Measurements from ENCODE around the gene NAGS.
"Not testable (repeated sequence)": the region's sequence is repeated elsewhere in the genome, so short reads cannot be mapped to it uniquely, and the experiment has no call there.

The NAGS gene

GRCh38 chr17:43983515-43984411 lies 20.7 kb upstream of the NAGS start:
- ATAC-seq (peak; percentile 28), DNase-seq (peak; percentile 16)

- ATAC-seq = no peak
These were observed 19.9 kb upstream of the NAGS start for GRCh38 chr17:43984521-43984920.

GRCh38 chr17:43986225-43986981 lies 18.0 kb upstream of the NAGS start:
- no peak for ATAC-seq

More at GRCh38 chr17:43984521-43984920, 19.9 kb upstream of the NAGS start:
- DNase-seq = no peak

GRCh38 chr17:43987131-43988021 lies 17.0 kb upstream of the NAGS start:
- no peak for DNase-seq
- ATAC-seq = no peak

More at GRCh38 chr17:43986225-43986981, 18.0 kb upstream of the NAGS start:
- DNase-seq = no peak

DNA sequence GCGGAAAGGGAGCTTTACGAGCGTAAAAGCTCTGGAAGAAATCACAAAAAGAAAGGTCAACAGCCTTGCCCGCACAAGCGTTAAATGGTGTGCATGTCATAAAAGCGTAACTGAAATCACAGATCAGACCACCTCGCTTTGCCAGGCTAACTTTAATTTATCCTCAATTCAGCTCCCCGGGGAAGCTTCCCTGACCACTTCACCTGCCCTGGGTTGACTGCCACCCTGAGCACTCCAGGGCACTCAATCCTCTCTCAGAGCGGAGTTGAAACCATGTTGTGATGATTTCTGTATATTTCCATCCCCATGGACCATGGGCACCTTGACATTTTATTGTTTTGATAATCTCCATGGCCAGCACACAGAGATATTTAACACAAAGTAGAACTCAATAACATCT lies 16.1 kb upstream of the NAGS start:
- ATAC-seq = no peak
- DNase-seq = no peak

DNA sequence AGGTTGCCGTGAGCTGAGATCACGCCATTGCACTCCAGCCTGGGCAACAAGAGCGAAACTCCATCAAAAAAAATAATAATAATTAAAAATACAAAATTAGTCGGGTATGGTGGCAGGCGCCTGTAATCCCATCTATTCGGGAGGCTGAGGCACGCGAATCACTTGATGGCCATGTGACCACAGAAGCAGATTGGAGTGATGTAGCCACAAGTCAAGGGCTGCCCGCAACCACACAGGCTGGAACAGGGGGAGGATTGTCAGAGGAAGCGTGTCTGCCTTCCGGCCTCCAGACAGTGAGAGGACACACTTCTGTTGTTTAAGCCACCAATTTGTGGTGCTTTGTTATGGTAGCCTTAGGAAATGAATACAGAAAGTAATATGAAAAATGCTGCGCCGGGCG lies 11.8 kb upstream of the NAGS start:
- DNase-seq = no peak
- ATAC-seq = no peak

- peak; percentile 77 for DNase-seq
- peak; percentile 77 for ATAC-seq
These were observed 9.9 kb upstream of the NAGS start for GRCh38 chr17:43994272-43995149.

DNA sequence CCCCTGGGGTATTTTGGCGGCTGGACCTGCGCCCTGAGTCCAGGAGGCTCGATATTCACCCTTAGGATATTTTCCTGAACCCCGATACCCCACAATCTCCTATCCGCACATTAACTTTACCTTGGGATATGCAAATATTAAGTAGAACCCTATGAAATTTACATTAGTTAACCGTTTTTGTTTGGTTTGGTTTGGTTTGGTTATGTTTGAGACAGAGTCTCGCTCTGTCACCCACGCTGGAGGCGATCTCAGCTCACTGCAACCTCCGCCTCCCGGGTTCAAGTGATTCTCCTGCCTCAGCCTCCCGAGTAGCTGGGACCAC lies 9.3 kb upstream of the NAGS start:
- no peak for ATAC-seq
- no peak for DNase-seq

- DNase-seq, ATAC-seq: not testable (repeated sequence)
These were observed 7.2 kb upstream of the NAGS start for GRCh38 chr17:43997180-43997579.

DNA sequence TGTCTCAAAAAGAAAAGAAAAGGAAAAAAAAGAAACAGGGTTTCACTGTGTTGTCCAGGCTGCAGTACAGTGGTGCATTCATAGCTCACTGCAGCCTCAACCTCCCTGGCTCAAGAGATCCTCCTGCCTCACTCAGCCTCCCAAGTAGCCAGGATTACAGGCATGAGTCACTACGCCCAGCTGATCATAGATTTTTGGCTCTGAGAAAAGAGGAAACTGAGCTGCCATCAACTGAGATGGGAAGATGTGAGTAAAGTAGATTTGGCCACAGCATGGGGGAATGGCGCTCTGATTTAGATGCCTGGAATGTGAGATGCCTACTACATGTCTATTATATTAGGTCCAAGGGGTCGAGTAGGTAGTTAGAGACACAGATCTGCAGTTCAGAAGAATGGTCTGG lies 5.9 kb upstream of the NAGS start:
- no peak for DNase-seq
- no peak for ATAC-seq

- no peak for ATAC-seq
- no peak for DNase-seq
These were observed 5.4 kb upstream of the NAGS start for GRCh38 chr17:43999024-43999423.

- DNase-seq = no peak
- ATAC-seq = no peak
These were observed 4.1 kb upstream of the NAGS start for GRCh38 chr17:44000141-44000860.

DNA sequence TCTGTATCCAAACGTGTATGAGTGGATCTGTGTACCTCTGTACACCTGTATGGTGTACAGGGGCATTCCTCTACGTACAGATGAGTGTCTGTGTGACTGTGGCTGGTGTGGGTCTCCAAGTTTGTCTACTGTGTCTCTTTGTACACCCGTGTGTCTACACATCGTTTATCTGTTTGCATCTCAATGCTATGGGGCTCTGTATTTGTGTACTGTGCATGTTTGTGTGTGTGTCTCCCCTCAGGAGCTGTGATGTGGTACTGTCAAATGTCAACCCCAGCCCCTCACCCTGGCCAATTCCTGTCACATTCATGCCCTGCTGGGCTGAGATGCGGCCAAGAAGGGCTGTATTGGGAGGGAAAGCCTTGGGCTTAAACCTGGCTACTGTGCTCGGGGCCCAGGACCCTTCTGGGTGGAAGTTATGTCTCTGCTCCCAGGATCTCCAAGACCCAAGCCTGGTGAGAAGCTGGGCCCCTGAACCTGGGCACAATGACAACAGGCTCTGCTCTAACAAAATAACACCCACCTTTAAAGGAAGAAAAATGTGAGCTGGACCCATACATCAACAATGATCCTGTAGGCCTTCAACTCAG lies 3.5 kb upstream of the NAGS start:
- ATAC-seq = no peak
- DNase-seq = no peak

GRCh38 chr17:44001461-44001920 lies 2.9 kb upstream of the NAGS start:
- DNase-seq (no peak), ATAC-seq (no peak)

- no peak for DNase-seq
- no peak for ATAC-seq
These were observed 2.1 kb upstream of the NAGS start for GRCh38 chr17:44002141-44002848.

GRCh38 chr17:44004761-44005526 lies 522 bp downstream of the NAGS start:
- DNase-seq (no peak), ATAC-seq (no peak)

DNA sequence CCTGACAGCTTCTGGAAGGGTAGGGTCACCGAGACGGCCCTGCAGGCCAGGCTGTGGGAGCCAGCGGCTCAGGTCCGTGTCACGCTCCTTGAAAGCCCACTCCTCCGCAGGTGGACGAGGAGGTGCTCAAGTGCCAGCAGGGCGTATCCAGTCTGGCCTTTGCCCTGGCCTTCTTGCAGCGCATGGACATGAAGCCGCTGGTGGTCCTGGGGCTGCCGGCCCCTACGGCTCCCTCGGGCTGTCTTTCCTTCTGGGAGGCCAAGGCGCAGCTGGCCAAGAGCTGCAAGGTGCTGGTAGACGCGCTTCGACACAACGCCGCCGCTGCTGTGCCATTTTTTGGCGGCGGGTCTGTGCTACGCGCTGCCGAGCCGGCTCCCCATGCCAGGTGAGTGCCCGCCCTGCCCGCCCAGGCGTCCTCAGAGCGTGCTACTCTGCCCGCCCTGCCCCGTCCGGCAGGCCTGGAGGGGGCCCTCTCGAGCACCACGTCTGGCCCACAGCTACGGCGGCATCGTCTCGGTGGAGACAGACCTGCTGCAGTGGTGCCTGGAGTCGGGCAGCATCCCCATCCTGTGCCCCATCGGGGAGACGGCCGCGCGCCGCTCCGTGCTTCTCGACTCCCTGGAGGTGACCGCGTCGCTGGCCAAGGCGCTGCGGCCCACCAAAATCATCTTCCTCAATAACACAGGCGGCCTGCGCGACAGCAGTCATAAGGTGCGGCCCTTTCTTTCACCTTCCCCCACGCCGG lies 1.3 kb downstream of the NAGS start:
- ATAC-seq = no peak
- peak; percentile 40 for DNase-seq

DNA sequence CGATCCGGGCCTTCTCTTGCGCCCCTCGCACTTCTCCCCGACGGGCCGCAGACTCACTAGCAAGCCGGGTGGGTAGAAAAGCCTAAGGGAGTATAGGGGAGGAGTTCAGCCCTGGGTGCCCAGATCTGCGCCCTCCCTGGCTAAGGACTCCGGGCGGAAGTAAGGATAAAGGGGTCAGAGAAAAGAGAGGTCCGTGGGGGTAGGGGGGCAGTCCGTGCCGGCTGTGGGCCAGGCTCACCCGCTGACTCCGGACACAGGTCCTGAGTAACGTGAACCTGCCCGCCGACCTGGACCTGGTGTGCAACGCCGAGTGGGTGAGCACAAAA lies 1.8 kb downstream of the NAGS start:
- ATAC-seq = peak; percentile 3
- DNase-seq = no peak
